ENCODE data around the gene MASP1.

MASP1 gene

GRCh38 chr3:187293516-187294430, 2.2 kb upstream of the MASP1 start:
- no peak overlapping the region for H3K4me2 ChIP-seq (ENCODE audit: low read depth, low read length, poor library complexity, severe bottlenecking)
- no peaks in the 10 kb centered on the region for H3K9me2 ChIP-seq (replicated peaks; ENCODE audit: low read depth, low read length)
- H3K9me3 ChIP-seq (ENCODE audit: insufficient read depth, low read depth, low read length) = no peaks in the 10 kb centered on the region
- H3K9ac ChIP-seq (ENCODE audit: low read depth, low read length, poor library complexity, severe bottlenecking) = no peak overlapping the region
- H3K4me1 ChIP-seq (ENCODE audit: insufficient read depth, low read length, poor library complexity, severe bottlenecking) = no peaks in the 10 kb centered on the region
- H3K27me3 ChIP-seq (ENCODE audit: insufficient read depth, low read length, poor library complexity, severe bottlenecking) = no peaks in the 10 kb centered on the region
- no peaks in the 10 kb centered on the region for H4K20me1 ChIP-seq (ENCODE audit: insufficient read depth, low read length, poor library complexity, severe bottlenecking)
- H3K36me3 ChIP-seq (ENCODE audit: insufficient read depth, low read length) = no peaks in the 10 kb centered on the region
- H3F3A ChIP-seq (ENCODE audit: low read depth) = no peaks in the 10 kb centered on the region
- H3K79me2 ChIP-seq (ENCODE audit: insufficient read depth, low read length) = no peaks in the 10 kb centered on the region
- no peak overlapping the region for H2AFZ ChIP-seq (ENCODE audit: low read length)
- H3K4me3 ChIP-seq (ENCODE audit: low read length, poor library complexity, severe bottlenecking) = no peak overlapping the region
- TF ChIP-seq EZH2phosphoT487 (IDR thresholded peaks at IDR 0.05; ENCODE audit: borderline replicate concordance) (no peak), CTCF (conservative IDR thresholded peaks at IDR 0.05; ENCODE audit: low read length) (no peak)

- Histone ChIP-seq H3K4me3 (ENCODE audit: low read length, poor library complexity, severe bottlenecking) (no peak overlapping the region), H2AFZ (ENCODE audit: low read length) (no peak overlapping the region)
- TF ChIP-seq CTCF (conservative IDR thresholded peaks at IDR 0.05; ENCODE audit: low read length) (no peak), EZH2phosphoT487 (IDR thresholded peaks at IDR 0.05; ENCODE audit: borderline replicate concordance) (no peak)
Observed at GRCh38 chr3:187292631-187293515, 1.3 kb upstream of the MASP1 start.

GRCh38 chr3:187292181-187292580, 644 bp upstream of the MASP1 start:
- TF ChIP-seq CTCF (conservative IDR thresholded peaks at IDR 0.05; ENCODE audit: low read length) (no peak), EZH2phosphoT487 (IDR thresholded peaks at IDR 0.05; ENCODE audit: borderline replicate concordance) (no peak)
- H4K20me1 ChIP-seq (ENCODE audit: insufficient read depth, low read length, poor library complexity, severe bottlenecking) = no peaks in the 10 kb centered on the region
- H3K9me2 ChIP-seq (replicated peaks; ENCODE audit: low read depth, low read length) = no peaks in the 10 kb centered on the region
- no peaks in the 10 kb centered on the region for H3K9me3 ChIP-seq (ENCODE audit: insufficient read depth, low read depth, low read length)
- no peaks in the 10 kb centered on the region for H3K79me2 ChIP-seq (ENCODE audit: insufficient read depth, low read length)
- H3F3A ChIP-seq (ENCODE audit: low read depth) = no peaks in the 10 kb centered on the region
- no peak overlapping the region for H2AFZ ChIP-seq (ENCODE audit: low read length)
- H3K4me3 ChIP-seq (ENCODE audit: low read length, poor library complexity, severe bottlenecking) = no peak overlapping the region
- no peak overlapping the region for H3K9ac ChIP-seq (ENCODE audit: low read depth, low read length, poor library complexity, severe bottlenecking)
- H3K36me3 ChIP-seq (ENCODE audit: insufficient read depth, low read length) = no peaks in the 10 kb centered on the region
- H3K27me3 ChIP-seq (ENCODE audit: insufficient read depth, low read length, poor library complexity, severe bottlenecking) = no peaks in the 10 kb centered on the region
- no peak overlapping the region for H3K4me2 ChIP-seq (ENCODE audit: low read depth, low read length, poor library complexity, severe bottlenecking)
- H3K4me1 ChIP-seq (ENCODE audit: insufficient read depth, low read length, poor library complexity, severe bottlenecking) = no peaks in the 10 kb centered on the region

More at GRCh38 chr3:187292631-187293515, 1.3 kb upstream of the MASP1 start:
- no peaks in the 10 kb centered on the region for H3K9me3 ChIP-seq (ENCODE audit: insufficient read depth, low read depth, low read length)
- H3K79me2 ChIP-seq (ENCODE audit: insufficient read depth, low read length) = no peaks in the 10 kb centered on the region
- no peaks in the 10 kb centered on the region for H3K27me3 ChIP-seq (ENCODE audit: insufficient read depth, low read length, poor library complexity, severe bottlenecking)
- H3K36me3 ChIP-seq (ENCODE audit: insufficient read depth, low read length) = no peaks in the 10 kb centered on the region
- H3K4me1 ChIP-seq (ENCODE audit: insufficient read depth, low read length, poor library complexity, severe bottlenecking) = no peaks in the 10 kb centered on the region
- no peaks in the 10 kb centered on the region for H4K20me1 ChIP-seq (ENCODE audit: insufficient read depth, low read length, poor library complexity, severe bottlenecking)
- H3K4me2 ChIP-seq (ENCODE audit: low read depth, low read length, poor library complexity, severe bottlenecking) = no peak overlapping the region
- no peaks in the 10 kb centered on the region for H3F3A ChIP-seq (ENCODE audit: low read depth)
- H3K9ac ChIP-seq (ENCODE audit: low read depth, low read length, poor library complexity, severe bottlenecking) = no peak overlapping the region
- H3K9me2 ChIP-seq (replicated peaks; ENCODE audit: low read depth, low read length) = no peaks in the 10 kb centered on the region

All from Loucy (cell line).